Measurements from ENCODE around the gene SACM1L.
"Not testable (repeated sequence)": the region's sequence is repeated elsewhere in the genome, so short reads cannot be mapped to it uniquely, and the experiment has no call there.

Gene SACM1L

DNA sequence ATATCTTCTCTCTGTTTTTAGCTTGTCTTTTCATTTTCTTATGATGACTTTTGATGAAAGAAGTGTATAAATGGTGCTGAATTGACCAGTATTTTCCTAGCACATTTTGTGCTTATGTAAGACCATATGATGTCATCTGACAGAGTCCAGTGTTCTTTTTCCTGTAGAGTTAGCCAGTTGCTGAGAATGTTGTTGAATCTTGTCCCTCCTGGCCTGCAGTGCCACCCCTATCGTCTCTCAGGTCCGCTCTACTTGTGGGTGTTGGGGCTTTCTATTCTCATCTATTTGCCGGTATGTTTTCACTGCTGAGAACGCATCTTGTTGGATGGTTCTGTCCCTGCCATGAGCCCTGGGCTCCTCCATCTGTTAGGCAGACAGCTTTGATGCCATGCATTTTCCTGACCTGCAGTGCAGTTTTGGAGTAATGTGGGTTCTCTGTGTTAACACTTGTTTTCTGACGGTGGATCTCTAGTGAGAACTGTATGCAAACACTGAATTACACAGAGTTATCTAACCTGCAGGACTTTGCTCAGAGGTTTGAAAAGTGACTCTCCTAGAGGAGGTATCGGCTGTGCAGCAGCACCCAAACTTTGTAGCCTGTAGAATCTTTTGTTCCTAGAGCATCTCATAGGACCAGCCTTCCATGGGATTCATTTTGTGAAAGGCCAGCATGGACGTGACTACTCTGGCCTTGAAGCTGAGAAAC, 62.5 kb downstream of the SACM1L start:
- peaks cover 16% of the 10 kb centered on the region for H3K36me3 ChIP-seq
- no peaks in the 10 kb centered on the region for H3K27me3 ChIP-seq
- H3K27ac ChIP-seq: no peak overlapping the region
- H3K4me3 ChIP-seq (ENCODE audit: low read depth in 1 of 2, low read length in 1 of 2): no peak overlapping the region
- TF ChIP-seq, protein P1, sequence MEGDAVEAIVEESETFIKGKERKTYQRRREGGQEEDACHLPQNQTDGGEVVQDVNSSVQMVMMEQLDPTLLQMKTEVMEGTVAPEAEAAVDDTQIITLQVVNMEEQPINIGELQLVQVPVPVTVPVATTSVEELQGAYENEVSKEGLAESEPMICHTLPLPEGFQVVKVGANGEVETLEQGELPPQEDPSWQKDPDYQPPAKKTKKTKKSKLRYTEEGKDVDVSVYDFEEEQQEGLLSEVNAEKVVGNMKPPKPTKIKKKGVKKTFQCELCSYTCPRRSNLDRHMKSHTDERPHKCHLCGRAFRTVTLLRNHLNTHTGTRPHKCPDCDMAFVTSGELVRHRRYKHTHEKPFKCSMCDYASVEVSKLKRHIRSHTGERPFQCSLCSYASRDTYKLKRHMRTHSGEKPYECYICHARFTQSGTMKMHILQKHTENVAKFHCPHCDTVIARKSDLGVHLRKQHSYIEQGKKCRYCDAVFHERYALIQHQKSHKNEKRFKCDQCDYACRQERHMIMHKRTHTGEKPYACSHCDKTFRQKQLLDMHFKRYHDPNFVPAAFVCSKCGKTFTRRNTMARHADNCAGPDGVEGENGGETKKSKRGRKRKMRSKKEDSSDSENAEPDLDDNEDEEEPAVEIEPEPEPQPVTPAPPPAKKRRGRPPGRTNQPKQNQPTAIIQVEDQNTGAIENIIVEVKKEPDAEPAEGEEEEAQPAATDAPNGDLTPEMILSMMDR (IDR thresholded peaks at IDR 0.05): no peak
- no peaks in the 10 kb centered on the region for H3K9me3 ChIP-seq
- no peaks in the 10 kb centered on the region for H3K4me1 ChIP-seq (ENCODE audit: control insufficient read depth in 1 of 2, insufficient read depth in 1 of 2, low read depth in 1 of 2, low read length in 1 of 2)

- H3K4me1 ChIP-seq (ENCODE audit: control insufficient read depth in 1 of 2, insufficient read depth in 1 of 2, low read depth in 1 of 2, low read length in 1 of 2): no peaks in the 10 kb centered on the region
Observed at GRCh38 chr3:45753095-45753494, 63.9 kb downstream of the SACM1L start.

GRCh38 chr3:45754461-45754860, 65.3 kb downstream of the SACM1L start:
- Histone ChIP-seq H3K27me3 (no peaks in the 10 kb centered on the region), H3K9me3 (no peaks in the 10 kb centered on the region), H3K4me3 (ENCODE audit: low read depth in 1 of 2, low read length in 1 of 2) (no peak overlapping the region), H3K27ac (no peak overlapping the region), H3K36me3 (no peaks in the 10 kb centered on the region), H3K4me1 (ENCODE audit: control insufficient read depth in 1 of 2, insufficient read depth in 1 of 2, low read depth in 1 of 2, low read length in 1 of 2) (no peaks in the 10 kb centered on the region)
- TF ChIP-seq, protein P1 (IDR thresholded peaks at IDR 0.05): no peak

More at GRCh38 chr3:45753095-45753494, 63.9 kb downstream of the SACM1L start:
- TF ChIP-seq, protein P1 (IDR thresholded peaks at IDR 0.05): no peak
- H3K27me3 ChIP-seq: no peaks in the 10 kb centered on the region
- H3K9me3 ChIP-seq: no peaks in the 10 kb centered on the region
- H3K36me3 ChIP-seq: peaks cover 2% of the 10 kb centered on the region
- no peak overlapping the region for H3K4me3 ChIP-seq (ENCODE audit: low read depth in 1 of 2, low read length in 1 of 2)
- no peak overlapping the region for H3K27ac ChIP-seq

DNA sequence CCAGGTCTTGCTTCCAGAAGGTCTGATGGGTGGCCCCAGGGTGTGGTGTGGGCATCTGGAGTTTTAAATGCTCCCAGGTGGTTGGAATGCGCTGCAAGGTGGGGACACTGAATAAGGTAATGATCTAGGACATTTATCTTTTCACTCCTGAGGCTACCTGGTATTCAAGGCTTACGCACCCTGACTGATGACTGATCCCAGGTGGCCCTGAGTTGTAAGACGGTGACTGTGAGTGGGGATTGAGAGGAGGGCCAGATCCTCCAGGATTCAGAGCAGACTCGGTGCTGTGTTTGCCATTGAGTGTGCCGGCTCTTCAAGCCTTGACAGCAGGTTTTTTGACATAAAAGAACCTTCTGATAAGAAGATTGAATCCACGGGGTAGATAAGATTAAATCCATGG, 66.9 kb downstream of the SACM1L start:
- H3K27ac ChIP-seq: no peak overlapping the region
- no peaks in the 10 kb centered on the region for H3K4me1 ChIP-seq (ENCODE audit: control insufficient read depth in 1 of 2, insufficient read depth in 1 of 2, low read depth in 1 of 2, low read length in 1 of 2)
- no peaks in the 10 kb centered on the region for H3K9me3 ChIP-seq
- TF ChIP-seq, protein P1 (IDR thresholded peaks at IDR 0.05): no peak
- H3K36me3 ChIP-seq: no peaks in the 10 kb centered on the region
- no peak overlapping the region for H3K4me3 ChIP-seq (ENCODE audit: low read depth in 1 of 2, low read length in 1 of 2)
- H3K27me3 ChIP-seq: no peaks in the 10 kb centered on the region

GRCh38 chr3:45757141-45757540, 67.9 kb downstream of the SACM1L start:
- not testable (repeated sequence) for H3K36me3 ChIP-seq; H3K4me1 ChIP-seq (ENCODE audit: control insufficient read depth in 1 of 2, insufficient read depth in 1 of 2, low read depth in 1 of 2, low read length in 1 of 2); H3K4me3 ChIP-seq (ENCODE audit: low read depth in 1 of 2, low read length in 1 of 2); H3K9me3 ChIP-seq; H3K27me3 ChIP-seq; H3K27ac ChIP-seq

DNA sequence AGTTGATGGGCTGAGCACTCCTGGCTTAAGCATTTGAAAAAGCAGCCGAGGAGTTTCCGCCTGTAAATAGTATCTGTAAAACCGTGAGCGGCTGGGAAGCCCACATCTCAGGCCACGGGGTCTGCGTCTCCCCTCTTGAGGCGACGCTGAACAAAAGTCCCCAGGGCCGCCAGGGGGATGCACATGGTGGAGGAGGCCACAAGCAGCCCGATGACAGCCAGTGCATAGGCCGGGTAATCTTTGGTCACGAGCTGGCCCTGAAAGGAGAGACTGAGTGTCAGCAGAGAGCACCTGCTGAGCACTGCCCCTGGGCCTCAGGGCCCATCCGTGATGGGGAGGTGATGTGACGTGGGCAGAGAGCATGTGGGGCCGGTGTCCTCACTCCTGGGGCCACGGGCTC, 69.7 kb downstream of the SACM1L start:
- TF ChIP-seq, protein P1 (IDR thresholded peaks at IDR 0.05): no peak
- Histone ChIP-seq H3K27ac (no peak overlapping the region), H3K4me3 (ENCODE audit: low read depth in 1 of 2, low read length in 1 of 2) (no peak overlapping the region), H3K27me3 (no peaks in the 10 kb centered on the region), H3K36me3 (no peaks in the 10 kb centered on the region), H3K4me1 (ENCODE audit: control insufficient read depth in 1 of 2, insufficient read depth in 1 of 2, low read depth in 1 of 2, low read length in 1 of 2) (no peaks in the 10 kb centered on the region), H3K9me3 (no peaks in the 10 kb centered on the region)
